ENCODE measurements around the gene KLHL29.

KLHL29 gene

GRCh38 chr2:23554054-23554697 lies 169.2 kb downstream of the KLHL29 start:
- no peak for TF ChIP-seq POLR2A (IDR thresholded peaks at IDR 0.05; ENCODE audit: low read depth, low read length)
- no peak for TF ChIP-seq POLR2AphosphoS5 (IDR thresholded peaks at IDR 0.05; ENCODE audit: low read depth, low read length)
- TF ChIP-seq TAF1 (IDR thresholded peaks at IDR 0.05; ENCODE audit: borderline replicate concordance, low read depth, low read length) = no peak
- FAIRE-seq = no peak
- DNase-seq (ENCODE audit: insufficient read length) = no peak

GRCh38 chr2:23555944-23556343 lies 171.0 kb downstream of the KLHL29 start:
- no peak for FAIRE-seq
- no peak for DNase-seq (ENCODE audit: insufficient read length)
- TF ChIP-seq POLR2A (IDR thresholded peaks at IDR 0.05; ENCODE audit: low read depth, low read length) (no peak), TAF1 (IDR thresholded peaks at IDR 0.05; ENCODE audit: borderline replicate concordance, low read depth, low read length) (no peak), POLR2AphosphoS5 (IDR thresholded peaks at IDR 0.05; ENCODE audit: low read depth, low read length) (no peak)

- no peak for TF ChIP-seq POLR2A (IDR thresholded peaks at IDR 0.05; ENCODE audit: low read depth, low read length)
- TF ChIP-seq TAF1 (IDR thresholded peaks at IDR 0.05; ENCODE audit: borderline replicate concordance, low read depth, low read length) = no peak
- no peak for TF ChIP-seq POLR2AphosphoS5 (IDR thresholded peaks at IDR 0.05; ENCODE audit: low read depth, low read length)
- DNase-seq (ENCODE audit: insufficient read length) (no peak), FAIRE-seq (no peak)
These were observed 171.9 kb downstream of the KLHL29 start for GRCh38 chr2:23556929-23557328.

GRCh38 chr2:23557455-23557854 lies 172.5 kb downstream of the KLHL29 start:
- DNase-seq (ENCODE audit: insufficient read length) (no peak), FAIRE-seq (no peak)
- TF ChIP-seq TAF1 (IDR thresholded peaks at IDR 0.05; ENCODE audit: borderline replicate concordance, low read depth, low read length) = no peak
- TF ChIP-seq POLR2AphosphoS5 (IDR thresholded peaks at IDR 0.05; ENCODE audit: low read depth, low read length) = no peak
- TF ChIP-seq POLR2A (IDR thresholded peaks at IDR 0.05; ENCODE audit: low read depth, low read length) = no peak

- no peak for FAIRE-seq
- TF ChIP-seq TAF1 (IDR thresholded peaks at IDR 0.05; ENCODE audit: borderline replicate concordance, low read depth, low read length) = no peak
- no peak for TF ChIP-seq POLR2A (IDR thresholded peaks at IDR 0.05; ENCODE audit: low read depth, low read length)
- TF ChIP-seq POLR2AphosphoS5 (IDR thresholded peaks at IDR 0.05; ENCODE audit: low read depth, low read length) = no peak
- DNase-seq (ENCODE audit: insufficient read length) = no peak
These were observed 174.7 kb downstream of the KLHL29 start for GRCh38 chr2:23559561-23560239.

- DNase-seq (ENCODE audit: insufficient read length) (no peak), FAIRE-seq (no peak)
- TF ChIP-seq POLR2A (IDR thresholded peaks at IDR 0.05; ENCODE audit: low read depth, low read length) (no peak), TAF1 (IDR thresholded peaks at IDR 0.05; ENCODE audit: borderline replicate concordance, low read depth, low read length) (no peak), POLR2AphosphoS5 (IDR thresholded peaks at IDR 0.05; ENCODE audit: low read depth, low read length) (no peak)
These were observed 176.1 kb downstream of the KLHL29 start for GRCh38 chr2:23561088-23561487.

GRCh38 chr2:23561544-23561943 lies 176.6 kb downstream of the KLHL29 start:
- FAIRE-seq (no peak), DNase-seq (ENCODE audit: insufficient read length) (no peak)
- TF ChIP-seq POLR2A (IDR thresholded peaks at IDR 0.05; ENCODE audit: low read depth, low read length) (no peak), TAF1 (IDR thresholded peaks at IDR 0.05; ENCODE audit: borderline replicate concordance, low read depth, low read length) (no peak), POLR2AphosphoS5 (IDR thresholded peaks at IDR 0.05; ENCODE audit: low read depth, low read length) (no peak)

- no peak for TF ChIP-seq TAF1 (IDR thresholded peaks at IDR 0.05; ENCODE audit: borderline replicate concordance, low read depth, low read length)
- no peak for TF ChIP-seq POLR2A (IDR thresholded peaks at IDR 0.05; ENCODE audit: low read depth, low read length)
- no peak for TF ChIP-seq POLR2AphosphoS5 (IDR thresholded peaks at IDR 0.05; ENCODE audit: low read depth, low read length)
- DNase-seq (ENCODE audit: insufficient read length) (no peak), FAIRE-seq (no peak)
These were observed 177.2 kb downstream of the KLHL29 start for GRCh38 chr2:23562143-23562542.

- TF ChIP-seq POLR2AphosphoS5 (IDR thresholded peaks at IDR 0.05; ENCODE audit: low read depth, low read length) (no peak), POLR2A (IDR thresholded peaks at IDR 0.05; ENCODE audit: low read depth, low read length) (no peak), TAF1 (IDR thresholded peaks at IDR 0.05; ENCODE audit: borderline replicate concordance, low read depth, low read length) (no peak)
- DNase-seq (ENCODE audit: insufficient read length) (no peak), FAIRE-seq (no peak)
These were observed 178.2 kb downstream of the KLHL29 start for GRCh38 chr2:23563151-23563550.

- no peak for DNase-seq (ENCODE audit: insufficient read length)
- FAIRE-seq = no peak
- TF ChIP-seq TAF1 (IDR thresholded peaks at IDR 0.05; ENCODE audit: borderline replicate concordance, low read depth, low read length) (no peak), POLR2A (IDR thresholded peaks at IDR 0.05; ENCODE audit: low read depth, low read length) (no peak), POLR2AphosphoS5 (IDR thresholded peaks at IDR 0.05; ENCODE audit: low read depth, low read length) (no peak)
These were observed 179.0 kb downstream of the KLHL29 start for GRCh38 chr2:23563673-23564614.

GRCh38 chr2:23564615-23564960 lies 179.6 kb downstream of the KLHL29 start:
- no peak for FAIRE-seq
- DNase-seq (ENCODE audit: insufficient read length) = no peak
- no peak for TF ChIP-seq POLR2A (IDR thresholded peaks at IDR 0.05; ENCODE audit: low read depth, low read length)
- TF ChIP-seq TAF1 (IDR thresholded peaks at IDR 0.05; ENCODE audit: borderline replicate concordance, low read depth, low read length) = no peak
- TF ChIP-seq POLR2AphosphoS5 (IDR thresholded peaks at IDR 0.05; ENCODE audit: low read depth, low read length) = no peak
